GM10248 (cell line): ENCODE data around the gene MYLIP.

Source experiments
- CTCF ChIA-PET: fragments of 300-600 bp; sonication (Branson Sonifier 250); formaldehyde crosslinking; extraction: SDS; loops from one replicate; lab custom pipeline; 2021; ENCODE audit warnings: antibody characterized with exemption; lab: Yijun Ruan, JAX
- POLR2A ChIA-PET: fragments of 350-650 bp; sonication (Branson Sonifier 250); formaldehyde crosslinking; extraction: SDS; loops from one replicate; lab custom pipeline; 2020; ENCODE audit warnings: antibody characterized with exemption; lab: Yijun Ruan, JAX
- DNase-seq: peaks from one replicate; pipeline ENCODE4 v3.0.0; 2012; ENCODE audit errors: extremely low spot score
- CTCF ChIP-seq: IDR thresholded peaks from 2 replicates; pipeline ENCODE4 v1.5.1; 2012; ENCODE audit warnings: mild to moderate bottlenecking, low read depth; ENCODE audit errors: extremely low read depth, missing control alignments, control extremely low read depth

MYLIP gene

DNA sequence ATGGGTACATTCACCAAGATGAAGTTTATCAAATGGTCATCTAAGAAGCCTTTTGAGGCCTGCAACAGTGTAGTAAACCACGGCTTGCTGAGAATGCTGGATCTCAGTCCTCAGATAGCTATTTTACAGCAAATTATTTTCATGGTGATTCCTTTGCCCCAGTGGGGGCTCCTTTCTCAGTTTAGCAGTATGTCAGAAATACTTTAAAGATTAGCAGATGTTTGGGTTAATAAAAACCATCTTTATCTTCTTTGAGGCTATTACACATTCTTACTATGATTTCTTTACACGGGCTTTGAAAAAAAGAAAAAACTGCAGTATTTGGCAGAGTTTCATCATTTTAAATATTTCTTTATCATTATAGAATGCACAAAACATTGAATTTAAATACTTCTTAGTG is 10.7 kb downstream of the MYLIP start:
- POLR2A ChIA-PET = no interaction called here
- TF ChIP-seq CTCF = no peak
- CTCF ChIA-PET = interaction anchor here (1.4 kb wide), 1 partner anchor 28 kb away, joined by 3 read pairs; no protein-coding TSS in a partner anchor
- no peak for DNase-seq

DNA sequence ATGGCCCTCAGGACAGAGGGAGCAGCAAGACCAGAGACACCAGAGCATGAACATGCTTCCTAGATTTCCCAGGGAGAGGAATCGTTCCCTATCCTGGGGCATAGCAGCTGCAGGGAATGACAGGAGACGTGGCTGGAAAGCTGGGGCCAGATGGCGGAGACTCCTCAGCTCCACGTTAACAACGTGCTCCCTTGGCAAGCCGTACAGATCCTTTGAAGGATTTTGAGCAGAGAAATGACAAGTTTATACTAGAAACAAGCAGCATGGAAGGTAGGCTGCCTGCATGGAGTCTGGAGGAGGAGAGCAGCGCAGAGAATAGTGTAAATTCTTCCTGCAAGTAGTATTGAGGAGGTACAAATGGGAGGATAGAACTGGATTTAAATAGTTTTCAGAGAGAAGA is 11.7 kb downstream of the MYLIP start:
- POLR2A ChIA-PET = no interaction called here
- no peak for TF ChIP-seq CTCF
- DNase-seq = no peak
- CTCF ChIA-PET = no interaction called here

DNA sequence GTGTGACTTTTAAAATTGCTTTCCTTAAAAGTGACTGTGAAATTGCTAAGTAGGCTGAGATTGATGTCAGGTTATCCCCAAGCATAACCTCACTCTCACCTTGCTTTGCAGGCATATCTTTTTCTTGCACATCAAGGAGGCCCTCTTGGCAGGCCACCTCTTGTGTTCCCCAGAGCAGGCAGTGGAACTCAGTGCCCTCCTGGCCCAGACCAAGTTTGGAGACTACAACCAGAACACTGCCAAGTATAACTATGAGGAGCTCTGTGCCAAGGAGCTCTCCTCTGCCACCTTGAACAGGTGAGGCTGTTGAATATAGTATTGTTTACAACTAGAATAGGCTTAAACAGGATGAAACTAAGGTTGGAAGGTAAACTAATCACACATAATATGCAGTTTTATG is 12.6 kb downstream of the MYLIP start:
- ChIA-PET CTCF (interaction anchor here (2.4 kb wide), 1 partner anchor 8 kb away, joined by 8 read pairs; no protein-coding TSS in a partner anchor), POLR2A (no interaction called here)
- DNase-seq = no peak
- no peak for TF ChIP-seq CTCF

- no peak for DNase-seq
- no peak for TF ChIP-seq CTCF
- ChIA-PET CTCF (interaction anchor here (0.9 to 1.0 kb wide), 2 partner anchors 11 to 15 kb away, joined by 3 read pairs; no protein-coding TSS in a partner anchor), POLR2A (no interaction called here)
Observed at GRCh38 chr6:16145038-16145437, 16.2 kb downstream of the MYLIP start.

GRCh38 chr6:16146028-16146427 is 17.1 kb downstream of the MYLIP start:
- no peak for DNase-seq
- ChIA-PET CTCF (interaction anchor here (0.8 to 2.1 kb wide), 3 partner anchors 9 to 454 kb away, joined by 3 to 5 read pairs (median 3); no protein-coding TSS in a partner anchor), POLR2A (no interaction called here)
- no peak for TF ChIP-seq CTCF

GRCh38 chr6:16146527-16146955 is 17.7 kb downstream of the MYLIP start:
- DNase-seq = no peak
- ChIA-PET CTCF (interaction anchor here (0.8 to 2.1 kb wide), 7 partner anchors 10 to 455 kb away, joined by 3 to 8 read pairs (median 3); partner anchors contain the start of gene MYLIP), POLR2A (no interaction called here)
- TF ChIP-seq CTCF = no peak
